NCI-H2171 treated with DMSO at 0.1 percent for 48 hours (cell line): ENCODE results near the gene ALG2.

Experiments used
- DNase-seq: peaks from one replicate; lab custom pipeline; 2025; lab: John Stamatoyannopoulos, UW

ALG2 gene

GRCh38 chr9:99172124-99173091 is 49.3 kb downstream of the ALG2 start:
- peak; percentile 96 for DNase-seq

GRCh38 chr9:99171225-99172123 is 50.3 kb downstream of the ALG2 start:
- DNase-seq, result no peak

DNA sequence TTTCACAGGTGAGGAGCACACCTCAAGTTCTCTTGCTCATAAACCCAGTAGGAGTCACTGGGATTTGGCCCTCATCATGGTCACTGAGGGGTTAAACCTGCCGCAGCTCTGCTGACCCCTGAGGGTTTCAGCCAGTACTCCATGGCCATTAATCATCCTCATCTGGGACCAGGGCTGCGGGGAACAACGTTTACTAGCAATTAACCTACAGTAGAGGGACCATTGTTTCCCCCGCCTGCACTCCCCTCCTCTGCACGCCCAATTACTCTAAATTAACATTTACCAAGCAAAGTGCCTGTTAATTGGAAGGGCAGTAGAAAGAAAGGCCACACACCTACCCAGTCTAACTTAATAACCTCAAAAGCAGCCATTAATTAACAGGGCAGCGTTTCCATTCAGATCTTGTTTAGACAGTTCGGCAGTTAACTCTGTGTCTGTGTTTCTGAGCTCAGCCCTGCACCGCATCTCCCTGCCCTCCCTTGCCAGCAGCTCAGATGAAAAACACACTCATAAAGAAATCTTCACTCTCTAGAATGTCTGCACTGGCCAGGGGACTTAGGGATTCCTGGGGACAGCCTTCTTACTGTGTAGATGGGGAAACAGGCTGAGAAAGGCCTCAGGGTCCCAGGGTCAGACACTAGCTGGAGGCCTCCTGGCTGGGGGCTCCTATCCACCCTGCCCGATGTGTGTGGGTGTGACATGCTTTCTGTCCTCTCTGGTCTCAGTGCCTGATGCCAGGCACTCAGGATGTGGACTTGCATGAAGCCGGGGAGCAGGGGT is 51.6 kb downstream of the ALG2 start:
- DNase-seq, result peak; percentile 35

DNA sequence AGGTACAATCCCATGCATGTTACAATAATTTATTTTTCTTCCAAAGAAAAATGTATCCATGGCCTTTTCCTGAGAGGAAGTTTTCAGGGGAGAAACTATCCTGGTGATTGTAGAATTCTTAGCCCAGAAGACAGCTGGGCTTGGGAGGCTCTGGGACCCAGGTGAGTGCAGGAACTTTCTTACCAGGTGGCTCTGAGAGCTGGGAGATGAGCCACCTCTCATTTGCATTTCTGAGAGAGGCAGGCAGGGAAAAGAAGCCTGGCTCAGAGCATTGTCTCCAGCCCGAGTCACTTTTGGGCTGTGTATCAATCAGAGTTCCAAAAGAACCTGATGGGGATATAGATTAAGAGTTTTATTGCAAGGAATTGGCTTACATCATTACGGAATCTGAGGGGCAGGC is 52.7 kb downstream of the ALG2 start:
- peak; percentile 20 for DNase-seq

- DNase-seq, result no peak
Observed at GRCh38 chr9:99167694-99168093, 54.0 kb downstream of the ALG2 start.

- DNase-seq, result no peak
Observed at GRCh38 chr9:99167119-99167518, 54.6 kb downstream of the ALG2 start.
